AML-193 (cell line): ENCODE measurements around the gene CHTOP.

ENCODE experiments used
- DNase-seq, 2 experiments: peaks; one replicate each; lab custom pipeline; 2025; lab: John Stamatoyannopoulos, UW

Gene CHTOP

GRCh38 chr1:153688736-153689328, 55.0 kb downstream of the CHTOP start:
- no peak for DNase-seq

GRCh38 chr1:153693466-153693865, 59.6 kb downstream of the CHTOP start:
- DNase-seq, result no peak
